Tibial nerve (tissue), 4 donors: Measurements from ENCODE around the gene ARAP1. TPM values are rescaled to one million over a fixed set of nuclear protein-coding genes. Genes with fewer than 3 reads are reported as not detected.

Experiments used
- DNase-seq, 2 donors: peaks; one replicate each; pipeline ENCODE4 v3.0.0-alpha.2; 2019; ENCODE audit warnings: low spot score in 2 of 2
- H3K27ac ChIP-seq, 4 donors: fragments of 200-600 bp; sonication (generic) in 3 of 4; one replicate each; pipeline ENCODE4 v1.5.1; 2017 to 2019; ENCODE audit warnings: mild to moderate bottlenecking in 1 of 4
- H3K27me3 ChIP-seq, 2 donors: fragments of 200-600 bp; sonication (generic) in 1 of 2; one replicate each; pipeline versions ENCODE4 v1.5.1 to v1.6.0; 2017 to 2019
- H3K36me3 ChIP-seq, 3 donors: fragments of 200-600 bp; sonication (generic); one replicate each; pipeline ENCODE4 v1.5.1; 2018 to 2019
- H3K4me1 ChIP-seq, 4 donors: fragments of 200-600 bp; sonication (generic) in 3 of 4; one replicate each; pipeline ENCODE4 v1.5.1; 2017 to 2019
- H3K4me3 ChIP-seq, 4 donors: fragments of 200-600 bp; sonication (generic) in 3 of 4; one replicate each; pipeline ENCODE4 v1.5.1; 2017 to 2019; ENCODE audit warnings: mild to moderate bottlenecking in 1 of 4, moderate library complexity in 1 of 4
- H3K9me3 ChIP-seq, 4 donors: fragments of 200-600 bp; sonication (generic) in 3 of 4; one replicate each; pipeline ENCODE4 v1.5.1; 2017 to 2019
- CTCF ChIP-seq, 5 experiments: fragments of 200-600 bp in 3 of 5; fragments of 450-650 bp in 2 of 5; sonication (generic) in 3 of 5; IDR thresholded peaks; one replicate each; pipeline ENCODE4 v1.5.1; 2016 to 2019; ENCODE audit warnings: antibody characterized with exemption in 5 of 5, mild to moderate bottlenecking in 3 of 5, moderate library complexity in 2 of 5
- EP300 ChIP-seq, 2 donors: sonication (generic); formaldehyde crosslinking; IDR thresholded peaks; one replicate each; pipeline ENCODE4 v1.6.1; 2017; ENCODE audit warnings: antibody characterized with exemption in 2 of 2, mild to moderate bottlenecking in 1 of 2
- POLR2A ChIP-seq, 2 donors: fragments of 450-650 bp; IDR thresholded peaks; one replicate each; pipeline ENCODE4 v1.6.1; 2017; ENCODE audit warnings: antibody characterized with exemption in 2 of 2, mild to moderate bottlenecking in 2 of 2, moderate library complexity in 2 of 2
- WGBS, 2 donors: methylation state at CpG; one replicate each; pipeline ENCODE4 v1.1.5; 2018; 5-methylcytosine and 5-hydroxymethylcytosine counted together
- total RNA-seq, 4 donors: library from RNA; depleted of rRNA; stranded (reverse); fragments of >200 nt; gene quantifications; one replicate each; pipeline ENCODE4 v1.1.0, GENCODE V29; 2016

The ARAP1 gene
- total RNA-seq, 4 donors from 2014 or later: 104 to 151 (median 149) TPM

GRCh38 chr11:72672597-72673238, 79.5 kb downstream of the ARAP1 start:
- 44 to 48% methylated on average over 4 of the region's 4 CpGs for WGBS, 2 donors
- TF ChIP-seq EP300 (IDR thresholded peaks at IDR 0.05) (no peak), CTCF (IDR thresholded peaks at IDR 0.05) (no peak), POLR2A (IDR thresholded peaks at IDR 0.05) (no peak)
- Histone ChIP-seq H3K4me3 (no peak overlapping the region), H3K27ac (no peak overlapping the region), H3K36me3 (no peaks in the 10 kb centered on the region), H3K4me1 (peaks cover 0 to 10% (median 2%) of the 10 kb centered on the region in 4 donors), H3K27me3 (peaks cover 2 to 98% of the 10 kb centered on the region in 2 donors), H3K9me3 (peaks cover 0 to 5% (median 0%) of the 10 kb centered on the region in 4 donors)
- no peak for DNase-seq

- Histone ChIP-seq H3K27ac (no peak overlapping the region), H3K4me3 (no peak overlapping the region), H3K4me1 (peaks cover 0 to 2% (median 0%) of the 10 kb centered on the region in 4 donors), H3K36me3 (no peaks in the 10 kb centered on the region), H3K27me3 (peaks cover 2 to 92% of the 10 kb centered on the region in 2 donors), H3K9me3 (peaks cover 0 to 12% (median 0%) of the 10 kb centered on the region in 4 donors)
- WGBS, 2 donors: 52 to 54% methylated on average over 8 of the region's 8 CpGs
- no peak for DNase-seq
- TF ChIP-seq POLR2A (IDR thresholded peaks at IDR 0.05): no peak
- TF ChIP-seq EP300 (IDR thresholded peaks at IDR 0.05): no peak
- TF ChIP-seq CTCF (IDR thresholded peaks at IDR 0.05): no peak
Observed at GRCh38 chr11:72671152-72672099, 80.8 kb downstream of the ARAP1 start.

GRCh38 chr11:72670041-72670440, 82.2 kb downstream of the ARAP1 start:
- no peaks in the 10 kb centered on the region for H3K4me1 ChIP-seq
- no peaks in the 10 kb centered on the region for H3K36me3 ChIP-seq
- no peak for DNase-seq
- peaks cover 0 to 12% (median 0%) of the 10 kb centered on the region in 4 donors for H3K9me3 ChIP-seq
- no peak overlapping the region for H3K4me3 ChIP-seq
- no peak overlapping the region for H3K27ac ChIP-seq
- peaks cover 0 to 91% of the 10 kb centered on the region in 2 donors for H3K27me3 ChIP-seq
- 39 to 41% methylated on average over 4 of the region's 4 CpGs for WGBS, 2 donors
- TF ChIP-seq CTCF (IDR thresholded peaks at IDR 0.05) (no peak), POLR2A (IDR thresholded peaks at IDR 0.05) (no peak), EP300 (IDR thresholded peaks at IDR 0.05) (no peak)

GRCh38 chr11:72669527-72669926, 82.7 kb downstream of the ARAP1 start:
- H3K4me1 ChIP-seq: no peaks in the 10 kb centered on the region
- 43 to 51% methylated on average over 8 of the region's 8 CpGs for WGBS, 2 donors
- no peak for TF ChIP-seq POLR2A (IDR thresholded peaks at IDR 0.05)
- TF ChIP-seq EP300 (IDR thresholded peaks at IDR 0.05): no peak
- TF ChIP-seq CTCF (IDR thresholded peaks at IDR 0.05): no peak

More at GRCh38 chr11:72669527-72669926, 82.7 kb downstream of the ARAP1 start:
- Histone ChIP-seq H3K4me3 (no peak overlapping the region), H3K36me3 (no peaks in the 10 kb centered on the region), H3K9me3 (peaks cover 0 to 12% (median 0%) of the 10 kb centered on the region in 4 donors), H3K27me3 (peaks cover 0 to 91% of the 10 kb centered on the region in 2 donors), H3K27ac (no peak overlapping the region)
- DNase-seq: no peak
